Stimulated activated CD4-positive, alpha-beta T cell treated with anti-CD3 and anti-CD28 coated beads, Interleukin-1b, Interleukin-23, amount 100 ng/mL, for 48 hours (primary cell): ENCODE measurements around the gene PIAS3.
A peak's percentile ranks its signal among the peaks of the same experiment; 100 is the strongest.
"Not testable (repeated sequence)": the region's sequence is repeated elsewhere in the genome, so short reads cannot be mapped to it uniquely, and the experiment has no call there.

ENCODE experiments used
- DNase-seq: peaks from one replicate; pipeline ENCODE4 v3.0.0-alpha.2; 2020

Gene PIAS3

DNA sequence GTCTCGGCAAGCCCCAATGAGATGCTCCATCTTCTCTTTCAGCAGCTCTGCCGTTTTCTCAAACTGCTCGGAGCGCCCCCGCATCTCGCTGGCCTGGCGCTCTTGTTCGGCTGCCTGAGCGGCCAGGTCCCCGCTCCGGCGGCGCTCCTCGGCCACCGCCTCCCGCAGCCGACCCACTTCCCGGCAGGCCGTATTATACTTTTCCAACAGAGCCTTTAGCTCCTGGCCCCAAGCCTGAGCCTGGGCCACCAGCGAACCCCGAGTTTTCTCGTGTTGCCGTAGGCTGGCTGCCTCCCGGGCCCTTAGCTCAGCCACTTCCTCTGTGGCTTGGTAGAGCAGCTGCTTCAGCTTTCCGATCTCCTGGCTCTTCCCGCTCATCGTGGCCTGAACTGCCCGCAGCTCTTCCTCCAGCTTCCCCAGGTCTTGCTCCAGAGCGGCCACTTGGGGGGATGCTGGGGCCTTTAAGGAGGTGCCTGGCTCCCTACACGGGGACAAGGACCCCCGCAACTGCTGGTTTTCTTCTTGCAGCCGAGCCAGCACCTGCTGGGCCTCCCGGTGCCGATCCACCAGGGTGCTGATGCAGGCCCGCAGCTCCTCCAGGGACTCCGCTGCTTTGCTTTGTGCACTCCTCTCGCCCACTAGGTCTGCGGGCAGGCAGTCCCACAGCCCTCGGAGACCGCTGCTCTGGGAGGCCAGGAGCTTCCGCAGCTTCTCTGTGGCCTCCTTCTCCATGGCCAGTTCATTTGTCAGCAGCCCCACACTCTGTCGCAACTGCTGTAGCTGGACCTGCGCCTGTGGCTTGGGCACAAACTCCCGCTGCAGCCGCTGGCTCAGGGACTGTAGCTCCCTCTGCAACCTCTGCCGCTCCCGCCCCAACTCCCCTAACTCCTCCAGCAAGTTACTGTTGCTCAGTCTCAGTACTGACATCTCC, 13.4 kb upstream of the PIAS3 start:
- peak; percentile 10 for DNase-seq

DNA sequence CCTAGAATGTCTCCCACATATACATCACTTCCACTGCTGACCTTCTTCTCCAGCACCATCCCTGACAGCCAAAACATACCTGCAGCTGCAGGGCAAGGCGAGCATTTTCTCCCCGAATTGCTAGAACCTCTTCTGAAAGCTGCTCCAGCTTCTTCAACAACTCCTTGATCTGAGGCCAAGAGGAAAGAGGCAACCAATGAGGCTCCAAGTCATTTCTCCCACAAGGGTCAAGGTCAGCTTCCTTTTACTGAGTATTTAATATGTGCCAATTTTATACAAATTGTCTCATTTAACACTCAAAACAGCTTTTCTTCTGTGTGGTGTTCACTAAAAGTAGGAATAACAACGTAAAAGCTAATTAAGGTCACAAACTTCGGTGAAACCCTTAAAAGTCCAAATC, 9.4 kb upstream of the PIAS3 start:
- DNase-seq, result no peak

DNA sequence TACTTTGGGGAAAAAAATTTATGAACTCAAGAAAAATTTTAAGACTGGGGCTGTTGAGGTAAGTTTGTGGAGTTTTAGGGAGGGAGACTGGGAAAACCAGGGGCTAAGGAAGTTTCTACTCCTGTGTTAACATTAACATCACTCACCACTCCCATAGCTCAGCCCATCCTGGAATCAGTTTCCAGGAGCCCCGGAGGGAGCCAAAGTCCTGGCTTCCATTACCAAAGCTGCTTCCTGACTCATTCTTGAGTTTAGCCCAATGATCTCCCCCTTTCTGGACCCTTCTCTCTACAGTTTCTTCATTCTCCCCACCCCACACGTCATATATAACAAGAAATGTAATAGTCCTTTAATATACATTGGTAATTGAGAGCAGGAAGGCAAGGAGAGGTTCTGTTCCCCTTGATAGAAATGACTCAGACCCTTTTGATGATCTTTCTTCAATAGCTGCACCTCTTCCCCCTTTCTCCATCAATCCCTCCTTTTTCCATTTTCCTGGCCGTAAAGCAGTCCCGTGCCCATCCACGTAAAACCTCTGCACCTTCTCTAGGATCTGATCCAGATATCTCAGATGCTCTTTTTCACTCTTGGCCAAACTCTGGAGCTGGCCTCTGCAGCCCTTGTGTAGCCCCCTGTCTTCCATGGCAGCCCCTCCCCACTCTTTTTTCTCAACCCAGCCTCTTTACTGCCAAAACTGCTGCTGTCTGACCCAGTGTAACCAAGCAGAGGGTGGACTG, 4.6 kb upstream of the PIAS3 start:
- DNase-seq, result no peak

DNA sequence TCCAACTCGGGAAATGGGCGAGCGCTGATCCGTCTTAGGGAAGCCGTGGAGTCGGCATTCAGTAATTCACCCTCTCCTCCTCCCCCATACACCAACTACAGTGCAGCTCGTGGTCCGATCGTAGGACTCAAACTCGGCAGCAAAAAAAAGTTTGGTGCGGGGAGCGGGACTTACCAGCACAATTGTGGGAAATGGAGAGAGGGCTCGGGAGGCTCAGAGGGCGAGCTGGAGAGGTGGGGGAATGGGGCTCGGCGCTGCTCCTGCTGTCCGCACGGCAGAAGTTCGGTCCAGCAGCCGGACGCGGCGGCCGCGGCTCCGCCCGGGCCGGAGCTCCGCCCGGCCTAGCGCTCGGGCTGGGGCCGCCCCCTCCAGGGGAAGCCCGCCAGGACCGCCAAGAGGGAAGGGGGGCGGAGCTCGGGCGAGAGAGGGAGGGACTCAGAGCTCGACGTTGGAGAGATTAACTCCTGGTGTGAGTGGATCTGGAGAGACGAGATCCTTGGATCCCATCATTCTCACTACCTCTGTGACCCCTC, 676 bp upstream of the PIAS3 start:
- DNase-seq, result peak; percentile 71

DNA sequence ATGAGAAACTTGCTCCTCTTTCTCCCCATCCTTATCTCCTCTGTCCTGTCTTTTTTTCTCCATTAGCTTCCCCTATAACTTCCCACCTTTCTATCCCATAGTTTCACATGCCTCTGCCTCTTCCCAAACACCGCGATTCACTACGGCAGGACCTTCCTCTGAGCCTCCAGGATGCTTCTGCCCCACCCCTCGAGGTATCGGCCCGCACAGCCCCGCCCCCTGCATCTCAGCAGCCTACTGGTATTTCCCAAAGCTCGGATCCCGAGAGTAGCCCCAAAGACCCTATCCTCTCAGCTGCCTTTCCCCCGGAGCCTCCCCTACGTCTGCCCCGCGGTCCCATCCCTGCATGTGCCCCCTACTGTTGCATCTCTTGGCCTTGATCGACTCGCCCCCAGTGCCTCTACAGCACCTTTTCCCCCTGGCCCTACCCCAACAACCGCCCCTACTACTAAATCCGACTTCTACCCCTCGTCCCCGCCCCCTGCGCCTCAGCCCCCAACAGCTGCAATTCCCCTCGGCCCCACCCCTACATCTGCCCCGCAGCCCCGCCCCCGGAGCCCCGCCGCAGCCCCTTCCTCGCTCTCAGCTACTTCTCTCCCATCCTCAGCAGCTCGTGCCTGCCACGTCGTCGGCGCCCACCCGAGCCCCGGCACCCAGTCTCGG, 512 bp downstream of the PIAS3 start:
- peak; percentile 30 for DNase-seq

DNA sequence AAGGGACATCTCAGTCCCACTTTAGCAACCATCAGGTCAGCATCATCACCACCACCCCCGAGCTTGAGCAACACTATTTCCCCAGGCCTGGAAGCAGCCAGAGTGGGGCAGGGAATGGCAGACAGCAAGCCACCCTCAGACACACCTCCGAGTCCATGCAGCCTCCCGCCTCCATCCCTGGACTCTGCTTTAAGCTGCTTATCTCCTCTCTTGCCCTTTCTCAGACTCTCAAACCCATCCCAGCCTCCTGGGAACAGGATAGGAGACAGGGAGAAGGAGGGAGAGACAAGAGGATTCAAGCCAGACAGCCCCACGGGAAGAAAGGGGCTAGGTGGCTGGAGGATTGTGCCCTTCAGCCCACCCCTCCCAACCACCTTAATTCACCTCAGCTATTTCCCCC, 1.7 kb downstream of the PIAS3 start:
- DNase-seq, result no peak

DNA sequence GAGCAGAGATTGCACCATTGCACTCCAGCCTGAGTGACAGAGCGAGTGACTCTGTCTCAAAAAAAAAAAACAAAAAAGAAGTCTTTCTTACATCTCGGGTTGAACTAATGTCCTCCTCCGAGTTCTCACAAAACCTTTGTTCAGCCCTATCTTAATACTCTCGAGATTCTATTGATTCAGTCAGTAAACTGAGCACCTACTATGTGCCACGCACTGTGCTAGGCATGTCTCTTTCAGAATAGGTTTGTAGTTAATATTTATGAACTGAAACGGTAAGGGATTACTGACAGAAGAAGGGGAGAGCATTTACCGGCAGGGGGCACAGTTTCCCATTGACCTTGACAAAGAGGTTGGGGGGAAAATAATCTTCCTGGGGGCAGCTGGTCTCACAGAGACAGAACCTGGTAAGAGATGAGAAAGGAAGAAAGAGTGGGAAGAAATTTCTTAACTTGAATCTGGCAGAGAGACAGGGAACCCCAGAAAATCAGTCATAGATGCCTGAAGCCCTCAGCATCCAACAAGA, 3.4 kb downstream of the PIAS3 start:
- DNase-seq, result no peak

DNA sequence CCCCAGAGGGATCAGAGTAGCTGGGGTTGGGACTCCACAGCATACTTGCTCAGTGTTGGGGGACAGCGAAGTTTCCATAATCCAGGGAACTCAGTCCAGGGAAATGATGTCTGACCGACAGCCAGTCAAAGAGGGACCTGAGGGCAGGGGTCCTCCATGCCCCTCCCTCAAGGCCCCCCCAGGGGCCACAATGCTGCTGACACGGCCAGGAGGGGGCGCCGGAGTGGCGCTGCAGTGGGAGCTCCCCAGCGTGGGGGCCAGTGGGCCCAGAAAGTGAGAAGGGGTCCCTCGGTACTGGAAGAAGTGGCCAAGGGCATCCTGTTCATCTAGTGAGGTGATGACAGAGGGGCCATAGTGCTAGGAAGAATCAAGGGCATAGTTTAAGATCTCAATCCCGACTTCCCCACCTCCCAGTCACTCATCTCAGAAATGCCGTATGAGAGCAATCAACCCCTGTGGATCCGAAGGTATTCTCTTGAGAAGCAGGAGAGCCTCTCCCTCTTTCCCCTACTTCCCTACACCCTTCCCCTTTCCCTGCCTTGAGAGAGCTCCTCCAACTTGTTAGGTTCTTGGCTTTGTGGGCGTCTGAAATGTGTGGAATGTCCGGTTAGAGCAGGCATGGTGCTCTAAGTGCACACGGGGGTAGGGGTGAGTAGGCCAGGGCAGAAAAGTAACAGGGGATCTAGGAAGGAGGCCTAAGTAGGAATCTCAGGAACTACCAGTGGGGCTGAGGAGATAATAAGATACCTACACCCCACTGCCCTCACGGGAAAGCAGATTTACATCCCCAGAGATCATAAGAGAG, 9.3 kb downstream of the PIAS3 start:
- no peak for DNase-seq

DNA sequence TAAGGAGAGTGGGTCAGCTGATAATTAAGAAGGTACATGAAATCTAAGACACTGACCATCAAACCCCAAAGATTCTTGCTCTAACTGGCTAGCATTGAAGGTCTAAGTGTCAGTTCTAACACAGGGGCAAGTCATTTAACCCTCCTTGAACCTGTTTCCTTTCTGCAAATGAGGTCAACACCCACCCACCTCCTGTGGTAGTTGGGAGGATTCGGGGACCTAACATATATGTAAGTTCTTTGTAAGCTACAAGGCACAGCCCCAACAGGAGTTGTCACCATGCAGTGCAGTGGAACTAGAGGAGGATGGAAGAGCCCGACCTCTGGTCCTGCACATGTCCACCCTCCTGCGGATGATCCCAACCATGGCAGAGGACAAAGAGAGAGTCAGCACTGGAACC, 11.1 kb downstream of the PIAS3 start:
- no peak for DNase-seq

DNA sequence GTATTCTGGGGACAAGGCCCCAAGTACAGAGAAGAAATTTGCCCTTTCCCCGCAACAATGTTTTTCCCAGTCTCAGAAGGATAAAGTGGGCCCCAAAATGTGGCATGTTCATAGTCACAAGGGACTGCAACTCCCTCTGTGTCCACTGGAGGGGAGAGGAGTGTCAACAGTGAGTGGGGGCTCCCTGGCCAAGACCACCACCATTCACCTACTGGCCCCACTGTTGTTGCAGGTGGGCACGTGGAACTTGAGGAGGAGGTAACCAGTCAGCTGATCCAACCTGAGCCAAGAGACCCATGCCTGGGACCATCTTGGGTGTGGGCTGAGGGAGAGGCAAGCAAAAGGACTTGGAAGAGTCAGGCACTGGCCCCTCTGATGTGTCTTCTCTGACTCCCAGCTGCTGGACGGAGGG, 12.7 kb downstream of the PIAS3 start:
- DNase-seq, result peak; percentile 21

DNA sequence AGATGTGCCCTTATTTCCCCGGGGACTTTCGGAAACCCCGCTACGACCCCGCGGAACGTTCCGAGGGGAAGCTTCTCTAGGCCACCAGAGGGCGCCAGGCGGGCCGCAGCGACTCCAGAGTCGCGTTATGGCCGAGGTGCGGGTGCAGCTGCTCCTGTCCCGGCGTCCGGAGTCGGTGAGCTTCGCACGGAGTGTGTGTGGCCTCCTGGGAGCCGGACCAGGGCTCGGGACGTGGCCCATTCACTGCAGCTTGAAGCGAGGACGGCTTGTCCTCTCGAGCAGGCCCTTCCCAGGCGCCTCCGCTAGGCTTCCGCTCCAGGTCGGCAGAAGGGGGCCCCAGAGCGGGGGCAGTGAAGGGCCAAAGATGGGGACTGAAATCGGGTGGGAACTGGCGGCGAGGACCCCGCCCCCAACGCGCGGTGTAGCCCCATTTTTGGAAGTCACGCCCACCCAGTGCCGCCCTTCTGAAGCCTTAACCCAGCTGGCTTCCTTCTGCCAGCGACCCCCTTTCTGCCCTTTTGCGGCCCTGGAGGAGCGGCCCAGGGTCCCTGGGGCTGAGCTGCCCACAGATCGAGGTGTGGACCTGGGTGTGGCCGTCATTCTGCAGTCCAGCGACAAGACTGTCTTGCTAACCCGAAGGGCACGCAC, 13.2 kb downstream of the PIAS3 start, which contains the start of gene NUDT17:
Gene NUDT17 (plus strand): TSS at position 117 of the 648 bp plus-strand sequence. CDS start 11 bp downstream, at position 128.
- peak; percentile 73 for DNase-seq

DNA sequence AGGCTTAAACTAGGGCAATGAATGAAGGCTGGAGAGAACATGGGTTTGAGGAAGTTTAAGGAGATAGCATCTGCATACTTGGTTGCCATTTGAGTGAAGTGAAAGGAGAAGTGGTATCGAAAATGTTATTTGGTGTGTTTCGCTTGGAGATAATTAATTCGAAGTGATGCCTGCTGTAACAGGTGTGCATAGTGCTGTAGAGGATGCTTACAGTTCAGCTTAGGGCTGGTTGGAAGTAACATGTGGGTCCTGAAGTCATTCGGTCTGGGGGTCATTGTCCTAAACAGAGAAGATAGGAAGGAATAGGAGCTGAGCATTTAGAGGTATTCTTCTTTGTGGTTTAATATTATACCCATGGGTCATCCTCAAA, 13.8 kb downstream of the PIAS3 start:
- no peak for DNase-seq

DNA sequence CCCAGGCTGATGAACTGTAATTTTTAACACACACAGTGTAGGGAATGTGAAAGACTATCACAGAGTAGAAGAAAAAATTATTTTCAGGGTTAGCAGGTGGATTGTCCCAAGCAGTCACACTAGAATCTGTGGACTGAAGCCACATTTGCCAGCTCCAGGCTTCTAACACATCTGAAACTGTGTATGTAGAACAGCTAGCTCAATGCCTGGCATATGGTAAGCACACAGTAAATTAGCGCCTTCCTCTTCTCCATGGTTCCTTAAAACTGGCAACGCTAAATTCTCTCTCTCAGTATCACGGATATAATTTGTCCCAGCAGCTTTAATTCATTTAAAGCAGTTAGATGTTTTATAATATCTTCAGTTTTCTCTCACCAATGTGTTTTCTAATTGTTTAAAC, 15.8 kb downstream of the PIAS3 start:
- no peak for DNase-seq

DNA sequence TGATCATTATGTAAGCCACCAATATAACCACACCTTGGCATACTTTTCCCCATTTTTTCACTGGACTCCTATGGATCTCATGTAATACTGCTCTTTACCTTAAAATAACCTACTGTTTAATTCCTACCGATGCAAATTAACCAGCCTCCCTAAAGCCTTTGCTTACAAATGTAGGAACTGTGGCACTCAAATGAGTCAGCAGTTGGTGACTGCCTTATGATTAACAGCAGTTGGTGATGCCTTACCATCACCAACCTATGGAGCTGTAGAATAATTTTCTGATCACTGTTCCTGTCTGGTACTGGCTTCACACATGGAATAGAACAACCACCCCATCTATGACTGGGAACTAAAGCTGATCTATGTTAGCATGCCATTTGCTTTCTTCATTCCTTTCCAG, 21.2 kb downstream of the PIAS3 start:
- DNase-seq, result no peak

DNA sequence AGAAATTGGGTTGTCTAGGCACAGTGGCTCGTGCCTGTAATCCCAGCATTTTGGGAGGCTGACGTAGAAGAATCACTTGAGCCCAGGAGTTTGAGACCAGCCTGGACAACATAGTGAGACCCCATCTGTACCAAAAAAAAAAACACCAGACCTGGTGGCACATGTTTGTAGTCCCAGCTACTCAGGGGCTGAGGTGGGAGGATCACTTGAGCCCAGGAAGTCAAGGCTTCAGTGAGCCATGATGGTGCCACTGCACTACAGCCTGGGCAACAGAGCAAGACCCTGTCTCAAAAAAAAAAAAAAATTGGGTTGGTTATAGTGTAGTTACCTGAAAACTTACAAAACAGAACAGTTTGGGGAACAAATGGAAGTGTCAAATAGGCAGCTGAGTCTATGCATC, 28.1 kb downstream of the PIAS3 start:
- DNase-seq, result not testable (repeated sequence)

DNA sequence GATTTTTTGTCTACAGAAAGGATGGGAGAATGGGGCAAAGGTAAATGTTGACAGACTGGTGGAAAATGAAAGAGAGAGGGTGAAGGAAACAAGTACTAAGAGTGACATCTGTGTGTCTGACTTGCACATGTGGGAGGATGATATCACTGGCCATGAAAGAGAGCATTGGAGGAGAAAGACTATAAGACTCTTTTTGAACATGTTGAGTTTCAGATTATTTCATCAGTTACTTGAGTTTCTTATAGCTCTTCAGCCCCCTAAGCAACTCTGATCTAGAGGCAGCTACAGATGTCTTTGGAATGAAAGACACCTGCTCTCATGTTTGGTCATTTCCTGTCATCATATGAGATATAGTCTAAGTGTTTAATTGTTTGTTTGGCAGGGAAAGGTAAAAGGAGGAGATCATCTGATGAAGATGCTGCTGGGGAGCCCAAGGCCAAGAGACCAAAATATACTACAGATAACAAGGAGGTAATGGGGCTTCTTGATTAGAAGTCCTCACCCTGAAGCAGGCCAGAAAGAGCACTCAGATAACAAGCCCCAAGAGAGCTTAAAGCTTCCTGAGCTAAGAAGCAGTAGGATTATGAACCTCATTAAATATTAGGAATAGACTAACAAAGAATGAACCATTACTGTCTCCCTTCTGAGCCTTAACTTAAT, 30.4 kb downstream of the PIAS3 start:
- no peak for DNase-seq

DNA sequence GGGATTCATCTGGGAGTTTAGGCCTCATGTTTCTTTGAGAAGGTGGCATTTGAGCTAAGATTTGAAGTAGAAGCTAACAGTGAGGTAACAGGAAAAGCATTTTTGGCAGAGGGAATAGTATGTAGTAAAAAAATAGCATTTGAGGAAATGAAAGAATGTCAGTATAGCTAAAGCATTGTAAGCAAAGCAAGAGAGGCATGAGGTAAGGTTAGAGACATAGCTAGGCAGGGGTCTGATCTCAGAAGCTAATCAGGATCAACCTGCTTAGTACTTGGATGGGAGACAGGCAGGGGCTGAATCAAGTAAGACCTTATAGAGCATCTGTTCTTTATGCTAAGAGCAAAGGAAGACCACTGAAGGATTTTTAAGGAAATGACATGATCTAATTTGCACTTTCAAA, 30.9 kb downstream of the PIAS3 start:
- no peak for DNase-seq

DNA sequence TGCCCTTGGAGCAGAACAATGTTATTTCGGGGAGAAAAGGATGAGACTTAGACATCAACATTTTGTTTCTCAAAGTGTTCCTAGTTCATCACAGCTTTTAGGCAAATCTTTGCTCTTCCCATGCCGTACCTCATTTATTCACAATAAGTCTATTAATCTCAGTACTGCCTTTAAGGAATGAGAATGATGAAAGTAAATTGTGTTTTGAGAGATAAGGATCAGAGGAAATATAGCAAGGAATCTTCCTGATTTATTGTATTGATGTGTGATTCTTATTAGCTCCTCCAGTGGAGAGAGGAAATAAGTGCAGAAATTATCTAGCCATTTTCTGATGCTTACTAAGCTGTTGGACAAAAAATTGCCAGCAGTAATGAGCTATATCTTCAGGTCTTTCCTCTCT, 32.9 kb downstream of the PIAS3 start:
- no peak for DNase-seq

DNA sequence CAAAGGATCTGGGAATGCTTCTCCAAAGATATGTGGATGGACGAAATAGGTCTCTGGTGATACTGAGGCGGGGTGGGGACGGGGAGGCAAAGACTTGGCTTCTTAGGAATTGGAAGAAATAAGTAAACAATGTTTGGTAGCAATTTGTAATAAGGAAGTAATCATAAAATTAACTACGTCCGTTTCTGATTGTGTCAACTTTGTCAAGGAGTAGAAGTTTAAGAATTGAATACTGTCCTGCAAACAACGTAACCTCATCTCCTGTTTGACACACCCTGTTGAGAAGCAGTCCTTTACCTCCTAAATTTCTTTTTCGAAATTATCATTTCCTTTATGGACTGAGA, 34.4 kb downstream of the PIAS3 start:
- DNase-seq, result no peak

DNA sequence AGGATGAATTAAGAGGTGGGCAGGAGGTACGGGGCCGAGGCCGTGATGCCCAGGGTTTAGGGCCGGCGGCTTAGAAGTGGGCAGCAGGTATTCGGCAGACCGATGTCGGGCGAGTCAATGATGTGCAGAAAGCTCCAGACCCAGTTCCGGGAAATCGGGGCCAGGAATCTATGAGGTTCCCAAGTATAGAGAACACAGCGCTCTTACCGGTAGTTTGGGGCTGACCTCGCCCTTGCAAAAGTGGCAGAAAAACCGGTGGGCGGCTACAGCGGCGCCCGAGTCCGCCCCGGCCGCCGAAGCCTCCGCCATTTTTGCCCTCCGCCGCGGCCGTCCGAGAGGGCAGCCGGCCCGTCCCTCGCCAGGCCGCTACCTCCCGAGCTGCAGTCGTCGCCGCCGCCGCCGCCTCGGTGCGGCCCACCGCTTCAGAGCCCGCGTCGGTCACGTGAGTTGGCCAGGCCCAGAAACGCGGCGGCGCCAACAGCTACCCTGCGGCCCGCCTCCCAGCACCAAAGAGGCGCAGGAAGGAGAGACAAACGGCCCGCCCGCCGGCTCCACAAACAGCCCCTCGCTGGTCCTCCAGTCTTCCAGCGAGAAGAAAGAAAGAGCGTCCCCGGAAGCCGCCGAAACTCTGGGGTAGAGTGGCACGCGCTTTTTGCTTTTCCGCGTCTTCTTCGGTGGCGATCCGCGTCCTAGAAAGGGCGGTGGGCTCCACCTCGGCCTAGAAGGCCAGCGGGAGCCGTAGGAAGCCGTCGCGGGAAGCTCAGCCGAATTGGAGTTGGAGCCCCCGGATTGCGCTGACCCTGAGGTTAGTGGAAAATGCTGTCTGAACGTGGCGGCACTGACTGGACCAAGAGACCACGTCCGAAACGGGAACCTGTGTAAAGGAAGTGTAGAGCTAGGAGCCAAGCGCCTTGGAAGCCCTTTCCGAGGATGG, 35.0 kb downstream of the PIAS3 start, which contains the start of the genes POLR3C and RNF115:
Gene POLR3C (plus strand): TSS at position 636 of the 934 bp plus-strand sequence. CDS start 1,577 bp downstream, outside the sequence.
Gene RNF115 (minus strand): TSS at position 531 of the 934 bp plus-strand sequence. CDS start 222 bp downstream, at position 309.
- peak; percentile 87 for DNase-seq
